Transverse colon (tissue), 4 donors: ENCODE data around the gene GNPAT. TPM values are rescaled to one million over a fixed set of nuclear protein-coding genes. Genes with fewer than 3 reads are reported as not detected.

Experiments used
- DNase-seq: peaks from one replicate; pipeline ENCODE4 v3.0.0-alpha.2; 2019
- H3K27ac ChIP-seq, 4 donors: fragments of 200-600 bp; sonication (generic); 2 replicates each; pipeline ENCODE4 v1.5.1; 2016 to 2018; ENCODE audit warnings: inconsistent platforms in 4 of 4
- H3K27me3 ChIP-seq: fragments of 200-600 bp; sonication (generic); 2 replicates; pipeline ENCODE4 v1.5.1; 2017; ENCODE audit warnings: inconsistent platforms
- H3K36me3 ChIP-seq, 4 donors: fragments of 200-600 bp; sonication (generic); 2 replicates each; pipeline ENCODE4 v1.5.1; 2017 to 2019; ENCODE audit warnings: inconsistent platforms in 4 of 4
- H3K4me1 ChIP-seq, 4 donors: fragments of 200-600 bp; sonication (generic); 2 replicates each; pipeline ENCODE4 v1.5.1; 2017 to 2020; ENCODE audit warnings: inconsistent platforms in 4 of 4
- H3K4me3 ChIP-seq, 4 donors: fragments of 200-600 bp; sonication (generic); 1 replicate in 1 of 4; 2 replicates in 3 of 4; pipeline versions ENCODE4 v1.5.1 to v1.6.1; 2017 to 2019; ENCODE audit warnings: inconsistent platforms in 4 of 4
- H3K9me3 ChIP-seq, 2 donors: fragments of 200-600 bp; sonication (generic); 2 replicates each; pipeline ENCODE4 v1.5.1; 2017 to 2019; ENCODE audit warnings: inconsistent platforms in 2 of 2
- CTCF ChIP-seq, 5 experiments: fragments of 200-600 bp in 3 of 5; fragments of 450-650 bp in 2 of 5; sonication (generic) in 3 of 5; IDR thresholded peaks; 1 replicate in 2 of 5; 2 replicates in 3 of 5; pipeline ENCODE4 v1.5.1; 2016 to 2017; ENCODE audit warnings: antibody characterized with exemption in 5 of 5, inconsistent platforms in 3 of 5, mild to moderate bottlenecking in 2 of 5, moderate library complexity in 1 of 5
- EP300 ChIP-seq: sonication (generic); formaldehyde crosslinking; IDR thresholded peaks from one replicate; pipeline ENCODE4 v1.6.1; 2017; ENCODE audit warnings: antibody characterized with exemption, low read depth
- POLR2A ChIP-seq: fragments of 450-650 bp; IDR thresholded peaks from one replicate; pipeline ENCODE4 v1.6.1; 2016; ENCODE audit warnings: antibody characterized with exemption, mild to moderate bottlenecking, moderate library complexity
- POLR2AphosphoS5 ChIP-seq, 3 donors: sonication (generic); formaldehyde crosslinking; IDR thresholded peaks; one replicate each; pipeline ENCODE4 v1.6.1; 2016; ENCODE audit warnings: antibody characterized with exemption in 3 of 3
- WGBS, 2 donors: methylation state at CpG; one replicate each; pipeline ENCODE4 v1.1.5; 2018; ENCODE audit warnings: low coverage in 1 of 2; 5-methylcytosine and 5-hydroxymethylcytosine counted together
- in situ Hi-C, 4 donors: fragments of 200-750 bp; cut with MboI; loops; one replicate each; pipeline versions ENCODE4 v1.15.0 to v1.15.1; 2017; ENCODE audit warnings: low sequenced_read_pairs in 3 of 4, low pct_ligation_motif_present in 1 of 4, low pct_unique_long_range_greater_than_20kb in 1 of 4
- intact Hi-C: fragments of 100-400 bp; cut with DNase I; formaldehyde crosslinking; loops from one replicate; pipeline ENCODE4 v1.15.1; 2023; ENCODE audit warnings: low total_unique reads
- total RNA-seq, 4 donors: library from RNA; depleted of rRNA; stranded (reverse); fragments of >200 nt; gene quantifications; one replicate each; pipeline ENCODE4 v1.1.0, GENCODE V29; 2016

GNPAT gene
- total RNA-seq, 4 donors from 2014 or later = 19.5 to 123 (median 36.8) TPM

GRCh38 chr1:231313661-231314060 is 72.6 kb downstream of the GNPAT start:
- intact Hi-C loops = no loop called here
- no peak overlapping the region for H3K4me3 ChIP-seq
- H3K27me3 ChIP-seq = no peaks in the 10 kb centered on the region
- no peaks in the 10 kb centered on the region for H3K4me1 ChIP-seq
- DNase-seq = no peak
- TF ChIP-seq POLR2AphosphoS5 (IDR thresholded peaks at IDR 0.05) (no peak), EP300 (no peak), CTCF (IDR thresholded peaks at IDR 0.05) (no peak), POLR2A (no peak)
- WGBS, 2 donors = 77 to 84% methylated on average over 2 to 4 of the region's 4 CpGs
- in situ Hi-C loops = no loop called here
- H3K36me3 ChIP-seq = no peaks in the 10 kb centered on the region
- H3K9me3 ChIP-seq = no peaks in the 10 kb centered on the region
- H3K27ac ChIP-seq = no peak overlapping the region

GRCh38 chr1:231315887-231316286 is 74.9 kb downstream of the GNPAT start:
- intact Hi-C loops = no loop called here
- H3K9me3 ChIP-seq = no peaks in the 10 kb centered on the region
- H3K36me3 ChIP-seq = no peaks in the 10 kb centered on the region
- in situ Hi-C loops = no loop called here
- DNase-seq = peak; percentile 17
- no peaks in the 10 kb centered on the region for H3K27me3 ChIP-seq
- H3K4me1 ChIP-seq = no peaks in the 10 kb centered on the region
- H3K27ac ChIP-seq = no peak overlapping the region
- WGBS, 2 donors = 45% methylated on average over 11 of the region's 11 CpGs; no CpG with 5 or more reads in 1 of the 2 donors
- no peak overlapping the region for H3K4me3 ChIP-seq
- TF ChIP-seq EP300 (no peak), CTCF (IDR thresholded peaks at IDR 0.05) (peak; percentile 28 to 52 (median 34))

GRCh38 chr1:231317306-231318014 is 76.4 kb downstream of the GNPAT start:
- no peak overlapping the region for H3K27ac ChIP-seq
- no peaks in the 10 kb centered on the region for H3K9me3 ChIP-seq
- DNase-seq = no peak
- no peak for TF ChIP-seq POLR2A
- no peak for TF ChIP-seq CTCF (IDR thresholded peaks at IDR 0.05)
- TF ChIP-seq POLR2AphosphoS5 (IDR thresholded peaks at IDR 0.05) = no peak
- TF ChIP-seq EP300 = no peak
- in situ Hi-C loops = no loop called here
- no peaks in the 10 kb centered on the region for H3K27me3 ChIP-seq
- H3K36me3 ChIP-seq = no peaks in the 10 kb centered on the region
- whole genome bisulfite sequencing, 2 donors = 95% methylated on average over 42 of the region's 44 CpGs; no CpG with 5 or more reads in 1 of the 2 donors
- no peak overlapping the region for H3K4me3 ChIP-seq
- no peaks in the 10 kb centered on the region for H3K4me1 ChIP-seq
- intact Hi-C loops = no loop called here

GRCh38 chr1:231318015-231318355 is 77.0 kb downstream of the GNPAT start:
- Histone ChIP-seq H3K36me3 (no peaks in the 10 kb centered on the region), H3K27me3 (no peaks in the 10 kb centered on the region), H3K9me3 (no peaks in the 10 kb centered on the region), H3K27ac (no peak overlapping the region), H3K4me3 (no peak overlapping the region), H3K4me1 (no peaks in the 10 kb centered on the region)
- 93 to 97% methylated on average over 9 to 15 of the region's 15 CpGs for WGBS, 2 donors
- in situ Hi-C loops (no loop called here), intact Hi-C loops (no loop called here)
- TF ChIP-seq POLR2A = no peak
- TF ChIP-seq CTCF (IDR thresholded peaks at IDR 0.05) = no peak
- TF ChIP-seq POLR2AphosphoS5 (IDR thresholded peaks at IDR 0.05) = no peak
- no peak for TF ChIP-seq EP300
- DNase-seq = no peak
